Measurements from ENCODE around the gene TSPOAP1. TPM values are rescaled to one million over a fixed set of nuclear protein-coding genes. Genes with fewer than 3 reads are reported as not detected.

Gene TSPOAP1
- total RNA-seq, 1 experiment from 2014 or later: 6.0 TPM

GRCh38 chr17:58320163-58320558, 8.4 kb downstream of the TSPOAP1 start:
- Mint-ChIP-seq H3K27me3 (ENCODE audit: insufficient read depth, unreplicated experiment) (no peaks in the 10 kb centered on the region), H3K36me3 (ENCODE audit: insufficient read depth, unreplicated experiment) (no peaks in the 10 kb centered on the region), H3K4me3 (ENCODE audit: unreplicated experiment) (no peak overlapping the region), H3K4me1 (ENCODE audit: low read depth, unreplicated experiment) (peaks cover 17% of the 10 kb centered on the region), H3K27ac (ENCODE audit: unreplicated experiment) (no peak overlapping the region), H3K9me3 (ENCODE audit: unreplicated experiment) (no peaks in the 10 kb centered on the region)
- no peak for TF ChIP-seq CTCF (IDR thresholded peaks at IDR 0.05; ENCODE audit: insufficient read depth in 1 of 2, low read depth in 1 of 2, low read length in 1 of 2, severe bottlenecking in 1 of 2, unreplicated experiment in 1 of 2)
- Histone ChIP-seq H3K4me1 (peaks cover 15% of the 10 kb centered on the region), H3K27me3 (replicated peaks; ENCODE audit: control insufficient read depth, insufficient read depth, low read length) (no peaks in the 10 kb centered on the region), H3K4me3 (ENCODE audit: low read depth, low read length) (no peak overlapping the region), H3K9me3 (no peaks in the 10 kb centered on the region), H3K36me3 (ENCODE audit: control insufficient read depth, insufficient read depth, low read length) (no peaks in the 10 kb centered on the region)
- intact Hi-C loops (cut with micrococcal nuclease; ENCODE audit: unreplicated experiment): no loop called here
- DNase-seq: no peak
- no TSS peak for BruUV-seq (replicated peaks)
- ChIA-PET CTCF (no interaction called here), POLR2A (no interaction called here)

GRCh38 chr17:58319173-58320162, 9.1 kb downstream of the TSPOAP1 start:
- POLR2A ChIA-PET: no interaction called here
- DNase-seq: peak in 1 of 2 experiments; percentile 30
- no TSS peak for BruUV-seq (replicated peaks)

More at GRCh38 chr17:58319173-58320162, 9.1 kb downstream of the TSPOAP1 start:
- Histone ChIP-seq H3K27me3 (replicated peaks; ENCODE audit: control insufficient read depth, insufficient read depth, low read length) (no peaks in the 10 kb centered on the region), H3K4me1 (peaks cover 16% of the 10 kb centered on the region), H3K4me3 (ENCODE audit: low read depth, low read length) (no peak overlapping the region), H3K9me3 (no peaks in the 10 kb centered on the region), H3K36me3 (ENCODE audit: control insufficient read depth, insufficient read depth, low read length) (no peaks in the 10 kb centered on the region)
- Mint-ChIP-seq H3K4me1 (ENCODE audit: low read depth, unreplicated experiment) (peaks cover 20% of the 10 kb centered on the region), H3K36me3 (ENCODE audit: insufficient read depth, unreplicated experiment) (no peaks in the 10 kb centered on the region), H3K27ac (ENCODE audit: unreplicated experiment) (no peak overlapping the region), H3K27me3 (ENCODE audit: insufficient read depth, unreplicated experiment) (no peaks in the 10 kb centered on the region), H3K9me3 (ENCODE audit: unreplicated experiment) (no peaks in the 10 kb centered on the region), H3K4me3 (ENCODE audit: unreplicated experiment) (no peak overlapping the region)
- intact Hi-C loops (cut with micrococcal nuclease; ENCODE audit: unreplicated experiment): loop anchor here (5.0 kb wide), 1 partner anchor 43 kb away; no protein-coding TSS in a partner anchor
- TF ChIP-seq CTCF (IDR thresholded peaks at IDR 0.05; ENCODE audit: insufficient read depth in 1 of 2, low read depth in 1 of 2, low read length in 1 of 2, severe bottlenecking in 1 of 2, unreplicated experiment in 1 of 2): no peak
- CTCF ChIA-PET: no interaction called here
